HG02938 (cell line): ENCODE data around the gene PDE6D.
"Not testable (repeated sequence)": the region's sequence is repeated elsewhere in the genome, so short reads cannot be mapped to it uniquely, and the experiment has no call there.

Source experiments
- ATAC-seq: cut with Tn5 transposase; IDR thresholded peaks from one replicate; pipeline ENCODE4 v1.9.1; 2021; ENCODE audit warnings: mild to moderate bottlenecking, moderate library complexity; ENCODE audit not compliant: unreplicated experiment

The PDE6D gene

GRCh38 chr2:231780123-231780908 is 766 bp downstream of the PDE6D start:
- ATAC-seq = peak; percentile 14

GRCh38 chr2:231769170-231770136 is 11.6 kb downstream of the PDE6D start:
- peak; percentile 55 for ATAC-seq

GRCh38 chr2:231765496-231765929 is 15.6 kb downstream of the PDE6D start:
- ATAC-seq = no peak

- ATAC-seq = no peak
These were observed 16.3 kb downstream of the PDE6D start for GRCh38 chr2:231764760-231765159.

GRCh38 chr2:231764124-231764523 is 17.0 kb downstream of the PDE6D start:
- no peak for ATAC-seq

GRCh38 chr2:231761735-231762134 is 19.3 kb downstream of the PDE6D start:
- ATAC-seq = no peak

GRCh38 chr2:231752061-231752460 is 29.0 kb downstream of the PDE6D start:
- no peak for ATAC-seq

- no peak for ATAC-seq
These were observed 29.9 kb downstream of the PDE6D start for GRCh38 chr2:231751042-231751815.

- not testable (repeated sequence) for ATAC-seq
These were observed 32.1 kb downstream of the PDE6D start for GRCh38 chr2:231749016-231749415.

GRCh38 chr2:231748153-231748896 is 32.8 kb downstream of the PDE6D start:
- ATAC-seq = not testable (repeated sequence)

- ATAC-seq = no peak
These were observed 35.6 kb downstream of the PDE6D start for GRCh38 chr2:231745303-231746038.

- ATAC-seq = no peak
These were observed 37.5 kb downstream of the PDE6D start for GRCh38 chr2:231743376-231744116.

GRCh38 chr2:231737761-231738160 is 43.3 kb downstream of the PDE6D start:
- ATAC-seq = no peak

- ATAC-seq = no peak
These were observed 48.5 kb downstream of the PDE6D start for GRCh38 chr2:231732604-231733003.

GRCh38 chr2:231727621-231728020 is 53.5 kb downstream of the PDE6D start:
- ATAC-seq = no peak

- ATAC-seq = no peak
These were observed 54.8 kb downstream of the PDE6D start for GRCh38 chr2:231726276-231726675.

GRCh38 chr2:231725476-231725875 is 55.6 kb downstream of the PDE6D start:
- no peak for ATAC-seq

- no peak for ATAC-seq
These were observed 58.3 kb downstream of the PDE6D start for GRCh38 chr2:231722721-231723307.
